Measurements from ENCODE around the gene BDKRB2. TPM values are rescaled to one million over a fixed set of nuclear protein-coding genes. Genes with fewer than 3 reads are reported as not detected.

BDKRB2 gene
- total RNA-seq, 1 experiment from 2014 or later, result 0.15 TPM

GRCh38 chr14:96231526-96232130 lies 27.0 kb downstream of the BDKRB2 start:
- no peaks in the 10 kb centered on the region for H3K23me2 ChIP-seq (ENCODE audit: insufficient read length, low read depth, low read length, poor library complexity, severe bottlenecking)
- no peak overlapping the region for H3K27ac ChIP-seq (ENCODE audit: insufficient read length, low read depth, low read length)
- H2BK120ac ChIP-seq (ENCODE audit: low read depth, low read length, poor library complexity, severe bottlenecking), result no peak overlapping the region
- H4K91ac ChIP-seq (ENCODE audit: insufficient read length, low read depth, low read length), result no peak overlapping the region
- peaks cover 14 to 19% of the 10 kb centered on the region in 2 experiments for H3K4me1 Mint-ChIP-seq
- no CpG with 5 or more reads among the region's 12 CpGs for WGBS (ENCODE audit: extremely low coverage, insufficient read length, low lambda C conversion rate)
- no peak overlapping the region for H2BK20ac ChIP-seq (ENCODE audit: low read depth, low read length, poor library complexity, severe bottlenecking)
- H2BK12ac ChIP-seq (ENCODE audit: insufficient read length, low read depth, low read length), result no peak overlapping the region
- no peak overlapping the region for H2AK5ac ChIP-seq (ENCODE audit: insufficient read length, low read length)
- peaks cover 9 to 12% of the 10 kb centered on the region in 2 experiments for H3K9me3 Mint-ChIP-seq
- H3K4me1 ChIP-seq (ENCODE audit: insufficient read depth, low read length), result peaks cover 6% of the 10 kb centered on the region
- H3K9me3 ChIP-seq (ENCODE audit: control insufficient read depth, low read depth, low read length), result peaks cover 5% of the 10 kb centered on the region
- H3K79me1 ChIP-seq (ENCODE audit: insufficient read depth, low read depth, low read length, poor library complexity, severe bottlenecking), result no peaks in the 10 kb centered on the region
- H2BK5ac ChIP-seq (ENCODE audit: insufficient read length, low read length), result no peak overlapping the region
- H4K20me1 ChIP-seq (ENCODE audit: control insufficient read depth, insufficient read depth, insufficient read length), result no peaks in the 10 kb centered on the region
- no peak overlapping the region for H3K4me3 Mint-ChIP-seq
- H3K27ac Mint-ChIP-seq, result no peak overlapping the region
- H3K79me2 ChIP-seq (ENCODE audit: insufficient read depth, low read length), result no peaks in the 10 kb centered on the region
- H3K18ac ChIP-seq (ENCODE audit: insufficient read length, low read depth, low read length), result no peak overlapping the region
- no peaks in the 10 kb centered on the region for H3K27me3 ChIP-seq (ENCODE audit: insufficient read depth, low read length)
- H3T11ph ChIP-seq (ENCODE audit: low read length), result no peak overlapping the region
- no peak overlapping the region for H3K9ac ChIP-seq (ENCODE audit: extremely low read depth, insufficient read length, low read length)
- H3K27me3 Mint-ChIP-seq (ENCODE audit: low read depth), result peaks cover 3% of the 10 kb centered on the region; the same call in 1 of the 2 replicates
- H3K4ac ChIP-seq (ENCODE audit: low read depth, low read length), result no peak overlapping the region
- H3K36me3 Mint-ChIP-seq (ENCODE audit: insufficient read depth in 1 of 3, low read depth in 3 of 3), result peaks cover 0 to 9% (median 0%) of the 10 kb centered on the region in 3 experiments; a peak in 4 of 7 replicates
- no peak overlapping the region for H3K14ac ChIP-seq (ENCODE audit: insufficient read depth, low read length)
- no peak overlapping the region for H3K56ac ChIP-seq (ENCODE audit: insufficient read length, low read depth, low read length)
- DNase-seq, result no peak
- TF ChIP-seq CTCF (conservative IDR thresholded peaks at IDR 0.05), result no peak
- H2AFZ ChIP-seq (ENCODE audit: low read length), result no peak overlapping the region
- H4K5ac ChIP-seq (ENCODE audit: insufficient read length, low read depth, low read length), result no peak overlapping the region
- H4K8ac ChIP-seq (replicated peaks; ENCODE audit: insufficient read length, low read depth, low read length), result no peak overlapping the region
- H3K4me2 ChIP-seq (ENCODE audit: insufficient read depth, insufficient read length, low read length), result no peak overlapping the region
- no peak overlapping the region for H2BK15ac ChIP-seq (ENCODE audit: low read depth, low read length)
- no peak overlapping the region for H3K23ac ChIP-seq (ENCODE audit: insufficient read length, low read depth, low read length)
